GM06990 (cell line): ENCODE measurements around the gene NOL3.

Experiments
- DNase-seq: peaks from one replicate; pipeline ENCODE4 v3.0.0-alpha.2; 2011; ENCODE audit not compliant: insufficient read length; ENCODE audit errors: extremely low read depth
- H3K27me3 ChIP-seq: replicated peaks from 2 replicates; pipeline ENCODE4 v1.6.0; 2011; ENCODE audit warnings: low read length; ENCODE audit not compliant: control insufficient read depth, insufficient read depth
- H3K36me3 ChIP-seq: 2 replicates; pipeline ENCODE4 v1.5.1; 2011; ENCODE audit warnings: low read length; ENCODE audit not compliant: control insufficient read depth, insufficient read depth
- H3K4me3 ChIP-seq: replicated peaks from 2 replicates; pipeline ENCODE4 v1.5.1; 2011; ENCODE audit warnings: low read depth, mild to moderate bottlenecking, control low read depth, low read length
- TF ChIP-seq, protein P1 (sequence below): IDR thresholded peaks from 2 replicates; pipeline ENCODE4 v1.5.1; 2011; ENCODE audit warnings: low read length, control low read depth, mild to moderate bottlenecking, inconsistent platforms; ENCODE audit not compliant: insufficient read depth, poor library complexity, severe bottlenecking

NOL3 gene

DNA sequence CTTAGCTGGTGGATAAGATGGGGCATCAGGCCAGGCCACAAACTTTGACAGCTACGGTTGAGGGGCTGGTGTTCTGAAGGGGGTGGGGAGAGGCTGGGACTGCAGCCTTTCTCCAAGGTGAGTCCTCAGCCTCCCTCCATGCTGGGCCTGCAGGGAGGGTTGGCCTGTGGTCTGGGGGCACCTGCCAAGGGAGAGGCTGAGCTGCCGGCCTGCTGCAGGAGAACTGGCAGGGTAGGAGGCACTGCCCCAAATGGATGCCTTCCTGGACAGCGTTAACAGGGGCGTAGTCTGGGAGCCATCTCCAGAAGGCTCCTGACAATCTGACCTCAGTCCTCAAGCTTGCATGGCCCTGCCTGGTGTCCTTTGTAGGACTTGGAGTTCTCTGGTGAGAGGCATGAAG is 33.7 kb downstream of the NOL3 start:
- TF ChIP-seq, protein P1, sequence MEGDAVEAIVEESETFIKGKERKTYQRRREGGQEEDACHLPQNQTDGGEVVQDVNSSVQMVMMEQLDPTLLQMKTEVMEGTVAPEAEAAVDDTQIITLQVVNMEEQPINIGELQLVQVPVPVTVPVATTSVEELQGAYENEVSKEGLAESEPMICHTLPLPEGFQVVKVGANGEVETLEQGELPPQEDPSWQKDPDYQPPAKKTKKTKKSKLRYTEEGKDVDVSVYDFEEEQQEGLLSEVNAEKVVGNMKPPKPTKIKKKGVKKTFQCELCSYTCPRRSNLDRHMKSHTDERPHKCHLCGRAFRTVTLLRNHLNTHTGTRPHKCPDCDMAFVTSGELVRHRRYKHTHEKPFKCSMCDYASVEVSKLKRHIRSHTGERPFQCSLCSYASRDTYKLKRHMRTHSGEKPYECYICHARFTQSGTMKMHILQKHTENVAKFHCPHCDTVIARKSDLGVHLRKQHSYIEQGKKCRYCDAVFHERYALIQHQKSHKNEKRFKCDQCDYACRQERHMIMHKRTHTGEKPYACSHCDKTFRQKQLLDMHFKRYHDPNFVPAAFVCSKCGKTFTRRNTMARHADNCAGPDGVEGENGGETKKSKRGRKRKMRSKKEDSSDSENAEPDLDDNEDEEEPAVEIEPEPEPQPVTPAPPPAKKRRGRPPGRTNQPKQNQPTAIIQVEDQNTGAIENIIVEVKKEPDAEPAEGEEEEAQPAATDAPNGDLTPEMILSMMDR, result no peak
- DNase-seq, result no peak
- no peaks in the 10 kb centered on the region for H3K27me3 ChIP-seq
- H3K36me3 ChIP-seq, result peaks cover 40% of the 10 kb centered on the region
- H3K4me3 ChIP-seq, result no peak overlapping the region

DNA sequence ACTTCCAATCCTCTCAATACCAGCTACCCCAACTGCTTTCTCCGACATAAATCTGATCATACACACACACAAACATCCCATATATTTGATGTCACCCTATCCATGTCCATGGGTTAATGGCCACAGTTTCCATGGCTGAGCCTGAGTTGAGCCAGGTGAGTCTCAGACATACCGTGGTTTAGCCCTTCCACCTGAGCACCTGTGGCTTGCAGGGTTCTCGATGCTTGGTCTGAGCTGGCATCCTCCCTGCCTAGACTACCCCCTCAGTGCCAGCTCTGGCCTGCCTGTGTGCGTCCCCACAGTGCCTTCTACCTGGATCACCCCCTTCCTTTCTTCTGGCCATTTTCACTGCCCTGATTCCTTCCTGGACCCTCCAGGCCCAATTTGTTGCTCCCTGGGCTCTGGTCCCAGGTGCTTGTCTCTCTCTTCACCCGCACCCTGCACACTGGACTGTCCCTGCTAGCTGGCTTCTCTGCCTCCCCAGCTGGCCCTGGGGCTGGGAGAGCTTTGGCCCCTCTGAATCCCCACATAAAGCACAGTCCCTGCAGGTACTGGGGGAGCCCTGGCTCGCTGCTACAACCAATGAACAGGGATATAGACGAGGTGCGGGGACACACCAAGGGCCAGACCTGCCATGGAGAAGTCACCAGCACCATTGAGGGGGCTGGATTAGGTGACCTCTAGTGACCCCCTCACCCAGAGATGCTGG is 35.9 kb downstream of the NOL3 start:
- Histone ChIP-seq H3K27me3 (no peaks in the 10 kb centered on the region), H3K4me3 (no peak overlapping the region), H3K36me3 (peaks cover 30% of the 10 kb centered on the region)
- no peak for DNase-seq
- TF ChIP-seq, protein P1, result no peak

DNA sequence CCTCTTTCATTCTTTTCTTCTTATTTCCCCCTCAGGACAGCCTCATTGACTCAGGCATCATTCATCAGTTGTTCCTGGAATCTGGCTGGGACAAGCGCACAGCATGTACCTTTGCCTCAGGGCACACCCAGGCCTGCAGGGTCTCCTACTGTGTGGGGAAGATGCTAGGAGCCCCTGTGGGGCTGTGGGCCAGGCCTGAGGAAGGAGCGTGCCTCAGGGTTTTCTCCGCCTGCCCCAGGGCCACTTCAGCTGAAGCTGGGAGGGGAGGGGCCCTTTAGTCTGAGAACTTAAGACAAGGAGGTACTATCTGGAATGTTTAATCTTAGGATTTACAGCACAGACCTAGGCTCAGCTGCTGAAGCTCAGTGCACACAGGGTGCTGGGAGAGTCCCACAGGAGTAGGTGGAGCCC is 36.5 kb downstream of the NOL3 start:
- no peak for DNase-seq
- peaks cover 26% of the 10 kb centered on the region for H3K36me3 ChIP-seq
- TF ChIP-seq, protein P1, result no peak
- H3K27me3 ChIP-seq, result no peaks in the 10 kb centered on the region
- no peak overlapping the region for H3K4me3 ChIP-seq

DNA sequence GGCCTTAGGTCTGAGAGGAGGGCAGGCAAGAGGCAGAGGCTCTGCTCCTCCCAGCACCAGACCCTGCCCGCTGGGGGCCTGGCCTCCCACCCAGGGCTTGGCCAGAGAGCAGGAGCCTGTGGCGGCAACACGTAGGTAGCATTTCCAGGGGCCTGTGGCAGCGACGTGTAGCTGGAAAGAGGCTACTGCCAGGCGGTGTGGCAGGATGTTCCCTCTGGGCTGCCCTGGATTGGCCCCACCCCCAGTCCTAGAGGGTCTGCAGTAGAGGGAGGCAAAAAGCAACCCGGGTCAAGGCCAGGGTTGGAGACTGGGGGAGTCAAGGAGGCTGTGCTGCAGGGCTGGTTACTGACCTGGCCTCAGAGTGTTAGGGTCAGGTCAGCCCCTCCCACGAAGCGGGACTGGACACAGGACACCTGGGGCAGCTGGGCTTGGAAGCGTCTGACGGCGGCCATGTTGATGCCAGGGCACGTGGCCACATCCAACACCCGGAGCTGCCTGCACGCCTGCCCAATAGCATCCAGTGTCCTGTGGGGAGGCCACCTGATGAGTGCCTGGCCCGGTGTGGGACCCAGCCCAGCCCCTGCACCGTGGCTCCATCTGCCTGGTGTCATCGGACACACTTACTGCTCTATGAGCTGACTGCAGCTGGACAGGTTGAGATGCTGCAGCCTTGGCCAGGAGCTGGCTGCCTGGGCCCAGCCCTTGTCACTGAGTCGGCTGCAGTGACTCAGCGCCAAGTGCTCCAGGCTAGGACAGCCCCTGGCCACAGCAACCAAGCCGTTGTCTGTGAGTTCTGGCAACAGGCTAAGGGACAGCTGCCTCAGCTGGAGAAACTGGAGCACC is 37.1 kb downstream of the NOL3 start:
- no peak for DNase-seq
- TF ChIP-seq, protein P1, result no peak
- H3K4me3 ChIP-seq, result no peak overlapping the region
- peaks cover 20% of the 10 kb centered on the region for H3K36me3 ChIP-seq
- H3K27me3 ChIP-seq, result no peaks in the 10 kb centered on the region

DNA sequence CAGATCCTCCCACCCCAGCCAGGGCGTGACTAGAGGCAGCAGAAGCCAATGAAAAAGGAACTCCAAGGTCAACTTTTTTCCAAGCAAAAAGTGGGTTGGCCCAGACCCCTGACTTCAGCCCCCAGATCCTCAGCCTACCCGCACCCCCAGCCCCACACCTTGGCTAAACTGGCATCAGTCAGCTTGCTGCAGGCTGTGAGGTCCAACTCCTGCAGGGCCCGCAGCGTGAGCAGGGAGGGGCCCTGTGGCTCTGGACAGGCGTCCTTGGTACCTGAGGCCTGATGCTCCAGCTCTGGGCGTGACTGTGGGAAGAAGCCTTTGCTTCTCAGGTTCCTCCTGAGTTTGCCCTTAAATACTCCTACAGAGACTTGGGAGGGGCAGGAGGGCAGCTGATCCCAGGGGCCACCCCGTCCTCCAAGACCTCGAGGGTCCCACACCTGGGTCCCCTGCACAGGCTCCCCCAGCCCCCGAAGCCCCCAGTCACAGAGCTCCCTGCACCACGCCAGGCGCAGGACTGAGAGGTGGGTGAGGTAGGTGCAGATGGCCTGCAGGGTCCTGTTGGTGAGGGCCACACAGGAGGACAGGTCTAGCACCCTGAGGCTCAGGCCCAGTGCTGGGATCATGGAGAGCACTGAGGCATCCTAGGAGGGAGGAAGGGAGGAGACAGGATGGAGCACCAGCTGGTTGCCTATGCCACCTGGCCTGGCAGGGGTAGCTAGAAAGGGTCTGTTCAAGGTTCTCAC is 38.0 kb downstream of the NOL3 start:
- H3K36me3 ChIP-seq, result peaks cover 12% of the 10 kb centered on the region
- DNase-seq, result no peak
- TF ChIP-seq, protein P1, result no peak
- no peaks in the 10 kb centered on the region for H3K27me3 ChIP-seq
- no peak overlapping the region for H3K4me3 ChIP-seq
